ENCODE data around the gene MED27.

The MED27 gene

DNA sequence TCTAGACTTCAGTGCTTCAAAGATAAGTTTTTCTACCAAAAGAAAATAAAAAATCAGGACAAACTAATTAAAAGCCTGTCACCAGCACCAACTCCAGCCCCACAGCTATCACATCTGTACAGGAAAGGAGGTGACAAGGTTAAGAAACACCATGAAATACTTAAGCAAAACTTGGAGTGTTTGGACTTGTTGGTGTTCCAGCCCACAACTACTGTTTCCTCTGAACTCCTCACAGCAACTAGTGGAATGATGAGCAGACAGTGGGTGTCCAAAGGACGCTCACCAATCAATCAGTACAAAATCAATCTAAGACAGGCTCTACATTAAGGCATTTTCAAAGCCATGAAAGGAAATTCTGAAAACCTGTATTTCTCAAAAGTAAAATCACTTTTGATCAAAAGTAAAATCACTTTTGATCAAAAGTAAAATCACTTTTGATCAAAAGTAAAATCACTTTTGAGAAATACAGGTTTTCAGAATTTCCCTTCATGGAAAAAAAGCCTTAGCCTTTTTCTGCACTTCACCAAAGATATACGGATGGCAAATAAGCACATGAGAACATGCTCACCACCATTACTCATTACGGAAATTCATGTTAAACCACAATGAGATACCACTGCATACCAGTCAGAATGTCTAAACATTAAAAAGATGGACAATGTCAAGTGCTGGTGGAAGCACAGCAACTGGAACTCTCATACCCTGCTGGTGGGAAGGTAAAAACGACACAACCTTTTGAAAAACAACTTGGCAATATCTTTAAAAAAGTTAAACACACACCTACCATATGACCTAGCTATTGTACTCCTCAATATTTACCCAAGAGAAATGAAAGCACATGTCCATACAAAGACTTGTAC is 79.7 kb downstream of the MED27 start:
- no peak overlapping the region for H3K27ac Mint-ChIP-seq
- H3K9me3 Mint-ChIP-seq = no peaks in the 10 kb centered on the region
- peaks cover 12% of the 10 kb centered on the region for H3K4me1 Mint-ChIP-seq
- peaks cover 19% of the 10 kb centered on the region for H3K36me3 Mint-ChIP-seq
- DNase-seq (ENCODE audit: low spot score in 2 of 2) (no peak), ATAC-seq (ENCODE audit: low read depth) (no peak)
- H3K27me3 Mint-ChIP-seq = no peaks in the 10 kb centered on the region
- no peak overlapping the region for H3K4me3 Mint-ChIP-seq

DNA sequence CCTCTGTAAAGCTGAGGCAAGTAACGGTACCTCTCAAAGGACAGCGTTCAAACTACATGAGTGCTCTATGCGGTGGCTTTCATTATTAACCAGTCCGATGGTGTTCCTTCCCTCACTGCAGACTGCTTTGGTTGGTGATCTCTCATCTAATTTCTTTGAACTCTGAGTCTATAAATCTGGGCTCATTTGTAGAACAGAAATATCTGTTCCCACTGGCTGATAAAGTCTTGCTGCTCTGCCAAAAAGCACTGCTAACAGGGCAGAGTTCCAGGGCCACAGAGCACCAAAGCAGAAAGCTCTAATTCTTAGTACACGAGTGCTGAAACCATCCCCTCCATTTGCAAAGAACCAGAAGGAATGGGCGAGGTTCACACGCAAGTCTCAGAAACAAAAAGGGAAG is 81.9 kb downstream of the MED27 start:
- Mint-ChIP-seq H3K9me3 (no peaks in the 10 kb centered on the region), H3K36me3 (peaks cover 21% of the 10 kb centered on the region), H3K4me3 (no peak overlapping the region), H3K27ac (no peak overlapping the region), H3K4me1 (peaks cover 2% of the 10 kb centered on the region), H3K27me3 (no peaks in the 10 kb centered on the region)
- no peak for ATAC-seq (ENCODE audit: low read depth)
- no peak for DNase-seq (ENCODE audit: low spot score in 2 of 2)

DNA sequence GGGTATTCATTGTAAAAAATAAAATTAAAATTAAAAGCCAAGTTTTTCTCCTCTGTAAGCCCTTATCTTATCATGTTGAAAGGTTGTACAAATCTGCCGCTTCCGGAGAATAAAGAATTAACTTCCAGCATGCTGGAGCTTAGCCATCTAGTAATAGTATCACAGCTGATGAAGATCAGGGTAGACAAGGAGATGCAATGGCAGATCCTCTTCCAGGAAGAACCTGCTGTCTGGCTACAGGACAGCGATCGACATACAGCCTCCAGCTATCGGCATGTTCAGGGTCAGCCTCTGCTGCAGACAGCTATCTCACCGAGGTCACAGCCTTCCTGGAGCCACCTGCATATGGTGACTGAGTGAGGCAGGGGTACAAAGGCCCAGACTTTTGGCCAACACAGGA is 82.6 kb downstream of the MED27 start:
- H3K4me1 Mint-ChIP-seq = peaks cover 4% of the 10 kb centered on the region
- H3K27me3 Mint-ChIP-seq = no peaks in the 10 kb centered on the region
- ATAC-seq (ENCODE audit: low read depth) = no peak
- no peak for DNase-seq (ENCODE audit: low spot score in 2 of 2)
- H3K4me3 Mint-ChIP-seq = no peak overlapping the region
- no peaks in the 10 kb centered on the region for H3K9me3 Mint-ChIP-seq
- no peak overlapping the region for H3K27ac Mint-ChIP-seq
- H3K36me3 Mint-ChIP-seq = peaks cover 21% of the 10 kb centered on the region

DNA sequence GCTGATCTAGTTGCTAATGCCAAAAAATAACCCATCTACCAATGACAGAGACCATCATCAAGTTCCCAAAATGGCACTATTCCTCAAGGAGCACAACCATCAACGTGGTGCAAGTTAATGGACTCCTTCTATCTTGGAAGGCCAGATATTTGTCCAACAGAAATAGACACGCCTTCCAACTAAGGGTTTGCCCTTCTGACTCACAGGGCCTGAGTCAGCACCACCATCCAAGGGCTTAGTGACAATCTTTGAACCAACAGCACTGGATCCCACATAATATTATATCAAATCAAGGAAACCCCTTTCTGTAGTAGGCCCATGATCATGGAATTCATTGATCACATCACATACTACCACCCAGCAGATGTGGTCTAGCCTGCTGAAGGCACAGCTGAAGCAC is 84.3 kb downstream of the MED27 start:
- no peaks in the 10 kb centered on the region for H3K9me3 Mint-ChIP-seq
- no peaks in the 10 kb centered on the region for H3K27me3 Mint-ChIP-seq
- H3K36me3 Mint-ChIP-seq = peaks cover 13% of the 10 kb centered on the region
- ATAC-seq (ENCODE audit: low read depth) = no peak
- H3K27ac Mint-ChIP-seq = no peak overlapping the region
- H3K4me3 Mint-ChIP-seq = no peak overlapping the region
- peaks cover 2% of the 10 kb centered on the region for H3K4me1 Mint-ChIP-seq
- DNase-seq (ENCODE audit: low spot score in 2 of 2) = no peak

DNA sequence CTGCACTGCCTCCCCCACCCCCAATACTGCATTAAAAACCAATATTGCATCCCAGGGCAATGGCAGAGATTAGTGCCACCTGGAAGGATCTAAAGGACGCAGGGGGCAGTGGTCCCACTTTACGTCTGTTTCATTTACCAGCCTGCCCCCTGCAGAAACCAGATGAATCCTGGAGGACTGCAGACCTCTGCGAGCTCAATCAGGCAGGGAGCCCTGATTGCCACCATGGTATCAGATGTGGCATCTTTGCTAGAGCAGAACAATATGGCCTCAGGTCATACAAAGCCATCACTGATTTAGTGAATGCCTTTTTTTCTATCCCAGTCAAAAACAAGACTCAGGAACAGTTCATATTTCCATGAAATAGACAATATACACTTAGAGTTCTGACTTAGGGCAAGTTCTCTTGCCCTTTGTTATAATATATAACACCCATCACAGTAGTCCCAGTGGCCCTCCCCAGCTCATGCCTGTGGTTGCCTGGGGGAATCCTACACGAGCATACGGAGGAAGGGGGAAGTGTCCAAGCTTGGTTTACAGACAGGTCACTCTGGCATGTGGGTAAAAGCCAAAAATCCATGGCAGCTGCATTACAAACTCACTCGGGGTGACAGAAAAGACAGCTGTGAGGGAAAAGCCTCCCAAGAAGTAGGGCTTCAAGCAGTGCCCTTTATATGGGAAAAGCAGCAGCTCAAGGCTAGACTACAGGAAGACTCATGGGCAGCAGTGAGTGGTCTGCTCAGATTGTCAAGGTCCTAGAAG is 85.1 kb downstream of the MED27 start:
- peaks cover 4% of the 10 kb centered on the region for H3K4me1 Mint-ChIP-seq
- ATAC-seq (ENCODE audit: low read depth) (no peak), DNase-seq (ENCODE audit: low spot score in 2 of 2) (no peak)
- no peak overlapping the region for H3K4me3 Mint-ChIP-seq
- H3K27me3 Mint-ChIP-seq = no peaks in the 10 kb centered on the region
- no peak overlapping the region for H3K27ac Mint-ChIP-seq
- no peaks in the 10 kb centered on the region for H3K9me3 Mint-ChIP-seq
- H3K36me3 Mint-ChIP-seq = peaks cover 13% of the 10 kb centered on the region

DNA sequence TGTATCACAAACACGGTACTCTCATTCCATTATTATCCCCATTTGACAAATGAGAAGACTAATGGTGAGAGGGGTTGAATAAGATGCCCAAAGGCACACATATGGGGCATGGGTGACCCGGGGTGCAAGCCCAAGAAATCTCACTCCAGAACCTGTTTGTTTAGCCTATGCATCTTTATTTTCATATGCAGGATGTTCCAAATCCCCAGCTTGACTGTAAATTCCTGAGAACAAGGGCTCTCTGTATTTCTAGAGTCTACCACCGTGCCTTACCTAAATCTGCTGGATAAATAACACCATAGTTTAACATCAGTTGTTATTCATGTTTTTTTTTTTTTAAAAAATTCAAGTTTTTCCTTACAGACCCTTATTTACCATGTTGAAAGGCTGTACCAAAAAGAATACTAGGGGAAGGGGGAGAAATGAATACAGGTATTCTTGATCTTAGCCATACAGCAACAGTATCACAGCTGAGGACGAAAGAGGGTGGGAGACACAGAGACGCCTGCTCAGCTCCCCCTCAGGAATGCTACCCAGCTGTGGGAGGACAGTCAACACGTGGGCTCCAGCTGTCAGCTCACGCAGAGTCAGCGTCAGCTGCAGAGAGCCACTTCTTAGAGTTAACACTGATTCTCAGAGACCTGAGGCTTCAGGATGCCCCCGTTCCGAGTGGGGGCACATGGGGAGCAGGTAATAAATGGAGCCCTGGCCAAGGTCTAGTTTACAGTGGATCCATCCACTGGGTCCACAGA is 86.6 kb downstream of the MED27 start:
- Mint-ChIP-seq H3K4me3 (no peak overlapping the region), H3K4me1 (peaks cover 4% of the 10 kb centered on the region), H3K27ac (no peak overlapping the region), H3K27me3 (no peaks in the 10 kb centered on the region), H3K36me3 (peaks cover 13% of the 10 kb centered on the region), H3K9me3 (no peaks in the 10 kb centered on the region)
- no peak for DNase-seq (ENCODE audit: low spot score in 2 of 2)
- ATAC-seq (ENCODE audit: low read depth) = no peak

DNA sequence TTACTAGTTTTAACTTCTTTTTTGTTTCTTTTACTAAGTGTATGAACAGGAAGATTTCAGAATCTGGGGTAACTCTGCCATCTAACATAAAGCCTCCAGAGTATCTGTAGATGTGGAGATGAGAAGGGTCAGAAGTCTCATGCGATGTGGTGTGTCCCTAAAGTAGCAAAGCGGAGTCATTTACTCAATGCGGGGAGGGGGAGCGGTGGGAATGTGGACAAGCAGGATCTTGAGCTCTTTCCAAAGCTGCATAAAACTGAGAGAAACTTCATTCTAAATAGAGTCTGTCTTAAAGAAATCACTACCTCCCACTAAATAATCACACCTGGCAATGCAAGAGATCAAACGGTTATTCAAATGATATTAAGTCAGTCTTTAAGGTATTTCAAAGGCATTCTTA is 92.4 kb downstream of the MED27 start:
- ATAC-seq (ENCODE audit: low read depth) = no peak
- no peak for DNase-seq (ENCODE audit: low spot score in 2 of 2)
- Mint-ChIP-seq H3K4me1 (peaks cover 8% of the 10 kb centered on the region), H3K27ac (no peak overlapping the region), H3K9me3 (no peaks in the 10 kb centered on the region), H3K4me3 (no peak overlapping the region), H3K36me3 (peaks cover 9% of the 10 kb centered on the region), H3K27me3 (no peaks in the 10 kb centered on the region)

DNA sequence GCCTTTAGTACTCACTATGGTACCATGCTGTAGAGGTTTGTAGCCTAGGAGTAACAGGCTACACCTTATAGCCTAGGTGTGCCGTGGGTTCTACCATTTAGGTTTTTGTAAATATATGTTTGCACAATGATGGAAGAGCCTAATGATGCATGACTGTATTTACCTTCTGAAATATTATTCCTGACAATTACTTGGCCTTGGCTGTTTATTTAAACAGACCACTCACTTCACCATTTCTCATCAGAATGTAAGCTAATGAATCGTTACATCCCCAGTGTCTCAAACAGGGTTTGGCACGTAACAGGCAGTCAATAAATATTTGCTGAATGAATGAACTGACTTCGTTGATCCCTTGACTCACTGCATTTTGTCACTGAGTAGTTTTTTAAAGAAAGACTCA is 93.1 kb downstream of the MED27 start:
- no peak for DNase-seq (ENCODE audit: low spot score in 2 of 2)
- H3K27me3 Mint-ChIP-seq = no peaks in the 10 kb centered on the region
- ATAC-seq (ENCODE audit: low read depth) = no peak
- no peak overlapping the region for H3K27ac Mint-ChIP-seq
- no peak overlapping the region for H3K4me3 Mint-ChIP-seq
- H3K36me3 Mint-ChIP-seq = peaks cover 9% of the 10 kb centered on the region
- H3K9me3 Mint-ChIP-seq = no peaks in the 10 kb centered on the region
- peaks cover 8% of the 10 kb centered on the region for H3K4me1 Mint-ChIP-seq

DNA sequence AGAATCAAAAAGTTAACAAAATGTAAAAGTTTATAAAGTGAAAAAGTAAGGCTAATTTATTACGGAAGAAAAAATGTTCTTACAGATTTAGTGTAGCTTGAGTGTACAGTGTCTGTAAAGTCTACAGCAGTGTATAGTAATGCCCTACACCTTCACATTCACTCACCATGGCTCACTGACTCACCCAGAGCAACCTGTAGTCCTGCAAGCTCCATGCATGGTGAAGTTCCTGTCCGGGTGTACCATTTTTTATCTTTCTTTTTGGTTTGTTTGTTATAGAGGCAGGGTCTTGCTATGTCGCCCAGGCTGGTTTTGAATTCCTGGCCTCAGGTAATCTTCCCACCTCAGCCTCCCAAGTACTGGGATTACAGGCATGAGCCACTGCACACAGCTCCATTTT is 93.6 kb downstream of the MED27 start:
- Mint-ChIP-seq H3K9me3 (no peaks in the 10 kb centered on the region), H3K27me3 (no peaks in the 10 kb centered on the region), H3K27ac (no peak overlapping the region), H3K4me1 (peaks cover 8% of the 10 kb centered on the region), H3K36me3 (peaks cover 9% of the 10 kb centered on the region), H3K4me3 (no peak overlapping the region)
- DNase-seq (ENCODE audit: low spot score in 2 of 2) (no peak), ATAC-seq (ENCODE audit: low read depth) (no peak)

DNA sequence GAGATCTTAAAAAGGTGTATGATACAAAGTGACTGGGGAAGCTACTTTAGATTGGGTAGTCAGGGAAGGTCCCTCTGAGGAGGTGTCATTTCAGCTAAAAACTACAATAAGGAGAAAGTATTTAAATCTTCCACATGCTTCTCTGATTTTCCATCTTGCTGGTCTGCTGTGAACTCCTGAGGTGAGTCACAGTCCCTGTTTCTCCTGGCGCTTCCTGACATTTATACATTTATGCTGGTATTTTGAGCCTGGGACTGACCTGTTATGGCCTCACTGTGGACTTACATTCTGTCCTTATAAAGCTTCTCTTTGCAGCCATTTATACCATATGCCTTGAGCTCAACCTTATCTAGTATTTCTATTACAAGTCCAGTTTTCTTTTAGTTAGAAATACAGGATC is 95.1 kb downstream of the MED27 start:
- no peak for DNase-seq (ENCODE audit: low spot score in 2 of 2)
- Mint-ChIP-seq H3K4me3 (no peak overlapping the region), H3K9me3 (no peaks in the 10 kb centered on the region), H3K27ac (no peak overlapping the region), H3K27me3 (no peaks in the 10 kb centered on the region), H3K4me1 (peaks cover 5% of the 10 kb centered on the region), H3K36me3 (peaks cover 9% of the 10 kb centered on the region)
- ATAC-seq (ENCODE audit: low read depth) = no peak

DNA sequence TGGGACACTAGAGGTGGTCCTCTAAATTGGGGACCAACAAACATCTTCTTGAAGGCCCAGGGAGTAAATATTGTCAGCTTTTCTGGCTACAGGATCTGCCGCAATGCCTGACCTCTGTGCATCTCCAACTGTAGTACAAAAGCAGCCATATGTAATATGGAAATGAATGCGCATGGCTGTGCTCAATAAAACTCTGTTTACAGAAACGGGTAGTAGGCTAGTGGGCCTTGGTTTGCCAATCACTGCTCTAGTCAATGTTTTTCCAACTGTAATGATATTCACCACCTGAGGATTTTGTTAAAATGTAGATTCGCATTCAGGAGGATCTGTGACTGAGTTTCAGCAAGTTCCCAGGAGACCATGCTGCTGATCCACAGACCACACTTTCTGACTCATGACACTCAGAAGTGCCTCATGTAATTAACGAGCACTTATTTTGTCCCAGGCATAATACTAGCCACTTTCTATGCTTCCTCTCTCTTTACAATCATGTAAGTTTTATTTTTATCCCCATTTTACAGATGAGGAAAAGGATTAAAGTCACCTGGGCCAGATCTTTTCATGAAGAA is 96.9 kb downstream of the MED27 start:
- no peak for DNase-seq (ENCODE audit: low spot score in 2 of 2)
- Mint-ChIP-seq H3K27me3 (no peaks in the 10 kb centered on the region), H3K4me3 (no peak overlapping the region), H3K9me3 (no peaks in the 10 kb centered on the region), H3K36me3 (peaks cover 9% of the 10 kb centered on the region), H3K27ac (peak overlapping the region; percentile 5), H3K4me1 (peaks cover 9% of the 10 kb centered on the region)
- no peak for ATAC-seq (ENCODE audit: low read depth)

DNA sequence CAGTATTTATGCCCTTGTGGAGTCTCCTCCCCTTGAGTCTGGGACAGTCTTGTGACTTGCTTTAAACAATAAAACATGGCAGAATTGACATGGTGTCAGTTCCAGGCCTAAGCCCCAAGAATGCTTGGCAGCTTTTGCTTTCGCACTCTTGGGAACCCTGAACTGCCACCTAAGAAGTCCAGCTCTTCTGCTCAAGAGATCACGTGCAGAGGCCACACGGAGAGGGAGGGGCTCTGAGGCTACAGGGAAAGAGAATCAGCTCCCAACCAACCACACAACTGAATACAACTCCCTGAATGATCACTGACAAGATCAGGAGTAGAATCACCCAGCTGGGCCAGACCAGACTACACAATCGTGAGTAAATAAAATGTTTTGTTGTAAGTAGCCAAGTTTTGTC is 97.6 kb downstream of the MED27 start:
- Mint-ChIP-seq H3K27ac (no peak overlapping the region), H3K9me3 (no peaks in the 10 kb centered on the region), H3K4me3 (no peak overlapping the region), H3K4me1 (peaks cover 11% of the 10 kb centered on the region), H3K27me3 (no peaks in the 10 kb centered on the region), H3K36me3 (peaks cover 5% of the 10 kb centered on the region)
- ATAC-seq (ENCODE audit: low read depth) (no peak), DNase-seq (ENCODE audit: low spot score in 2 of 2) (no peak)

DNA sequence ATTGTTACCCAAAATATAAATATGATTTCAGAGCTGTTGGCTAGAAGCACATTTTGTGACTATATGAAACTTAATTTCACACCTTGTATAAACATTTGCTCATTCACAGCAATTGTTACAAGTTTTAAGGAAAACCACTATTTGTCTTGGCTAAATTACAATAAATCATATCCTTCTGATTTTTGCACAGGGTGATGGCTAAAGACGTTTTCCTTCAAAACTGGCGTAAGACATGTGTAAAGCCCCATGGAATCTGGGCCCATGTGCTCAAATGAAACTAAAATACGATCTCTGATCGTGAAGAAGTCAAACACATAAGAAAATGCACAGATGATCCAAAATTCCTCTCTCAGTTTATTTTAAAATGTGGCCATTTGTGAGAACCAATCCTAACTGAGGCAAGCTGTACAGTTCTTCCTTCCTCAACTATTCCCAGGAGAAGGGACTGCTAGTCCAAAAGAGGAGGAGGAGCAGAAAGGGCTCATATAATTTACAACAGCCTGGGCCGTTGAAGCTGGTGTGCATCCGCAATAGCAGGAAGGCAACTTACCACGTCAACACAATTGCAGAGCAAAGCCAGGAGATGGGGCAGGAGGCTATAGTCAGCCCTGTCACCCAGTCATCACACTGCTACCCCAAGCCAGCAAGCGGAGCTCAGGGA is 98.4 kb downstream of the MED27 start:
- H3K27ac Mint-ChIP-seq = no peak overlapping the region
- H3K36me3 Mint-ChIP-seq = peaks cover 5% of the 10 kb centered on the region
- H3K9me3 Mint-ChIP-seq = no peaks in the 10 kb centered on the region
- ATAC-seq (ENCODE audit: low read depth) (no peak), DNase-seq (ENCODE audit: low spot score in 2 of 2) (no peak)
- H3K27me3 Mint-ChIP-seq = no peaks in the 10 kb centered on the region
- H3K4me1 Mint-ChIP-seq = peaks cover 18% of the 10 kb centered on the region
- H3K4me3 Mint-ChIP-seq = no peak overlapping the region

All from memory B cell (primary cell).